DOHH2 (cell line): ENCODE data around the gene GATA6.

Experiments
- EZH2phosphoT487 ChIP-seq: fragments of 200-600 bp; sonication (generic); IDR thresholded peaks from 2 replicates; pipeline ENCODE4 v1.6.1; 2017; ENCODE audit warnings: borderline replicate concordance, mild to moderate bottlenecking, antibody characterized with exemption, low read length, moderate library complexity, mixed read lengths
- TF ChIP-seq, protein P1 (sequence below): fragments of 200-600 bp; sonication (generic); IDR thresholded peaks from one replicate; pipeline ENCODE4 v1.5.1; 2014; ENCODE audit warnings: antibody characterized with exemption, mild to moderate bottlenecking, low read depth, low read length; ENCODE audit not compliant: poor library complexity, severe bottlenecking

DNA sequence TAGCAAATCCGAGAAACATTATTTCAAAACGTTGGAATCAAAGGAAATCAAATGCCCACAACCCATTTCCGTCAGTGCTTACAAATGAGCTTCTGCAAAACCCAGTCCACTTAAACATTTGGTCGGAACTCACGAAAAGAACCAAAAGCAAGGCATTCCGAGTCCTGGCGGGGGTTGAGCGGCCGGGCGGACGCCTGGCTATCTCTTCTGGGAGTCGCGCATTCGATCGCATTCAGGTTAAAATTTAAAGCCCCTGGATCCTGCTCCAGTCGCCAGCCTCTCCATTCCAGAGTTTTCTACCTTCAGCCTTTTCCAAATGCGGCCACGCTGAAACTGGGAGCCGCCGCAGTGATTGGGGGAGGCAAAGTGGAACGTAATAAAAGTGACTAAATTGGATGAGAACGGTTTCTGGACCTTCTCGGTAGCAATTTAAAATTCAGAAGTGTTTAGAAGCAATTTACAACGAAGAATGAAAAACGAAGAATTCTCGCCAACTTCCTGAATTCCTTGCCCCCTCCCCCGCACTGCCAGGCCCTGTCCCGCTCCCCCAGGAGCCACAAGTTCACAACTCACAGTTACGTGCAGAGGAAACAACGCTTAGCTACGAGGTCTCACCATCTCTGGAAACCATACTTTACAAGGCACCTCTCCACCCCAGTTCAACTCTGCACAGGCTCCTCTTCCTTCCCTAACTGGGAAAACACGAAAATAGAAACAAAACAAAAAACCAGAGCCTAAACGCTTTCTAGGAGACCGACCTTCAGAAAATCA lies 1.7 kb upstream of the GATA6 start:
- TF ChIP-seq, protein P1, sequence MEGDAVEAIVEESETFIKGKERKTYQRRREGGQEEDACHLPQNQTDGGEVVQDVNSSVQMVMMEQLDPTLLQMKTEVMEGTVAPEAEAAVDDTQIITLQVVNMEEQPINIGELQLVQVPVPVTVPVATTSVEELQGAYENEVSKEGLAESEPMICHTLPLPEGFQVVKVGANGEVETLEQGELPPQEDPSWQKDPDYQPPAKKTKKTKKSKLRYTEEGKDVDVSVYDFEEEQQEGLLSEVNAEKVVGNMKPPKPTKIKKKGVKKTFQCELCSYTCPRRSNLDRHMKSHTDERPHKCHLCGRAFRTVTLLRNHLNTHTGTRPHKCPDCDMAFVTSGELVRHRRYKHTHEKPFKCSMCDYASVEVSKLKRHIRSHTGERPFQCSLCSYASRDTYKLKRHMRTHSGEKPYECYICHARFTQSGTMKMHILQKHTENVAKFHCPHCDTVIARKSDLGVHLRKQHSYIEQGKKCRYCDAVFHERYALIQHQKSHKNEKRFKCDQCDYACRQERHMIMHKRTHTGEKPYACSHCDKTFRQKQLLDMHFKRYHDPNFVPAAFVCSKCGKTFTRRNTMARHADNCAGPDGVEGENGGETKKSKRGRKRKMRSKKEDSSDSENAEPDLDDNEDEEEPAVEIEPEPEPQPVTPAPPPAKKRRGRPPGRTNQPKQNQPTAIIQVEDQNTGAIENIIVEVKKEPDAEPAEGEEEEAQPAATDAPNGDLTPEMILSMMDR = no peak
- TF ChIP-seq EZH2phosphoT487 = no peak
